Measurements from ENCODE around the gene ASB6. TPM values are rescaled to one million over a fixed set of nuclear protein-coding genes. Genes with fewer than 3 reads are reported as not detected.
A peak's percentile ranks its signal among the peaks of the same experiment; 100 is the strongest.
"Not testable (repeated sequence)": the region's sequence is repeated elsewhere in the genome, so short reads cannot be mapped to it uniquely, and the experiment has no call there.

ASB6 gene
- total RNA-seq, 2 experiments from 2014 or later, result 25.0 to 26.4 TPM

GRCh38 chr9:129664746-129665388 lies 22.9 kb upstream of the ASB6 start:
- Mint-ChIP-seq H3K36me3 (no peaks in the 10 kb centered on the region), H3K4me3 (peak overlapping the region; percentile 66), H3K27me3 (peaks cover 35% of the 10 kb centered on the region), H3K27ac (no peak overlapping the region), H3K4me1 (peaks cover 6% of the 10 kb centered on the region), H3K9me3 (ENCODE audit: low read depth) (no peaks in the 10 kb centered on the region)
- CTCF ChIA-PET, result no interaction called here
- peak; percentile 59 for ATAC-seq
- no peak for DNase-seq

GRCh38 chr9:129662239-129662638 lies 20.3 kb upstream of the ASB6 start:
- H3K4me1 Mint-ChIP-seq; H3K27ac Mint-ChIP-seq; H3K36me3 Mint-ChIP-seq; DNase-seq; H3K9me3 Mint-ChIP-seq (ENCODE audit: low read depth); H3K4me3 Mint-ChIP-seq; ATAC-seq: not testable (repeated sequence)
- CTCF ChIA-PET, result interaction anchor here (1.0 to 1.5 kb wide), 3 partner anchors 20 to 122 kb away, joined by 3 to 5 read pairs (median 4); no protein-coding TSS in a partner anchor
- peaks cover 26% of the 10 kb centered on the region for H3K27me3 Mint-ChIP-seq

- CTCF ChIA-PET, result interaction anchor here (0.8 to 1.4 kb wide), 3 partner anchors 18 to 76 kb away, joined by 3 to 5 read pairs (median 4); no protein-coding TSS in a partner anchor
- DNase-seq, result no peak
- Mint-ChIP-seq H3K27ac (no peak overlapping the region), H3K27me3 (peaks cover 20% of the 10 kb centered on the region), H3K4me3 (no peak overlapping the region), H3K9me3 (ENCODE audit: low read depth) (no peaks in the 10 kb centered on the region), H3K4me1 (peaks cover 5% of the 10 kb centered on the region), H3K36me3 (no peaks in the 10 kb centered on the region)
- ATAC-seq, result no peak
Measured at GRCh38 chr9:129661029-129661428, 19.1 kb upstream of the ASB6 start.

GRCh38 chr9:129656795-129657390 lies 14.9 kb upstream of the ASB6 start:
- no peak overlapping the region for H3K27ac Mint-ChIP-seq
- no peaks in the 10 kb centered on the region for H3K9me3 Mint-ChIP-seq (ENCODE audit: low read depth)
- peaks cover 7% of the 10 kb centered on the region for H3K27me3 Mint-ChIP-seq
- H3K4me3 Mint-ChIP-seq, result no peak overlapping the region
- H3K36me3 Mint-ChIP-seq, result no peaks in the 10 kb centered on the region
- H3K4me1 Mint-ChIP-seq, result no peaks in the 10 kb centered on the region
- ATAC-seq, result peak; percentile 23
- CTCF ChIA-PET, result interaction anchor here (0.8 to 1.1 kb wide), 3 partner anchors 9 to 81 kb away, joined by 3 to 4 read pairs (median 3); no protein-coding TSS in a partner anchor
- DNase-seq, result no peak

GRCh38 chr9:129655696-129656095 lies 13.7 kb upstream of the ASB6 start:
- H3K27ac Mint-ChIP-seq, result no peak overlapping the region
- no peaks in the 10 kb centered on the region for H3K36me3 Mint-ChIP-seq

GRCh38 chr9:129655154-129655553 lies 13.2 kb upstream of the ASB6 start:
- no peak overlapping the region for H3K4me3 Mint-ChIP-seq
- peaks cover 2% of the 10 kb centered on the region for H3K27me3 Mint-ChIP-seq
- peaks cover under 1% of the 10 kb centered on the region for H3K4me1 Mint-ChIP-seq
- H3K36me3 Mint-ChIP-seq, result no peaks in the 10 kb centered on the region
- ATAC-seq, result no peak
- CTCF ChIA-PET, result no interaction called here
- H3K9me3 Mint-ChIP-seq (ENCODE audit: low read depth), result no peaks in the 10 kb centered on the region
- H3K27ac Mint-ChIP-seq, result no peak overlapping the region
- no peak for DNase-seq

More at GRCh38 chr9:129655696-129656095, 13.7 kb upstream of the ASB6 start:
- Mint-ChIP-seq H3K27me3 (peaks cover 4% of the 10 kb centered on the region), H3K4me3 (no peak overlapping the region), H3K4me1 (no peaks in the 10 kb centered on the region), H3K9me3 (ENCODE audit: low read depth) (no peaks in the 10 kb centered on the region)
- CTCF ChIA-PET, result no interaction called here
- DNase-seq (no peak), ATAC-seq (no peak)

GRCh38 chr9:129654554-129655040 lies 12.6 kb upstream of the ASB6 start:
- Mint-ChIP-seq H3K27me3 (peaks cover 2% of the 10 kb centered on the region), H3K4me3 (no peak overlapping the region), H3K36me3 (no peaks in the 10 kb centered on the region), H3K9me3 (ENCODE audit: low read depth) (no peaks in the 10 kb centered on the region), H3K4me1 (peaks cover 2% of the 10 kb centered on the region), H3K27ac (no peak overlapping the region)
- no peak for ATAC-seq
- DNase-seq, result no peak
- CTCF ChIA-PET, result no interaction called here

- peaks cover 2% of the 10 kb centered on the region for H3K4me1 Mint-ChIP-seq
- no peak overlapping the region for H3K27ac Mint-ChIP-seq
- ATAC-seq (no peak), DNase-seq (no peak)
- H3K27me3 Mint-ChIP-seq, result peaks cover 2% of the 10 kb centered on the region
- CTCF ChIA-PET, result no interaction called here
- no peak overlapping the region for H3K4me3 Mint-ChIP-seq
- no peaks in the 10 kb centered on the region for H3K36me3 Mint-ChIP-seq
- H3K9me3 Mint-ChIP-seq (ENCODE audit: low read depth), result no peaks in the 10 kb centered on the region
Measured at GRCh38 chr9:129653823-129654553, 12.0 kb upstream of the ASB6 start.

- no peaks in the 10 kb centered on the region for H3K9me3 Mint-ChIP-seq (ENCODE audit: low read depth)
- peaks cover 2% of the 10 kb centered on the region for H3K27me3 Mint-ChIP-seq
- ATAC-seq (no peak), DNase-seq (no peak)
- no peak overlapping the region for H3K4me3 Mint-ChIP-seq
- CTCF ChIA-PET, result no interaction called here
- peaks cover 2% of the 10 kb centered on the region for H3K4me1 Mint-ChIP-seq
- no peak overlapping the region for H3K27ac Mint-ChIP-seq
- no peaks in the 10 kb centered on the region for H3K36me3 Mint-ChIP-seq
Measured at GRCh38 chr9:129650680-129651235, 8.8 kb upstream of the ASB6 start.

- CTCF ChIA-PET, result no interaction called here
Measured at GRCh38 chr9:129649726-129650679, 8.1 kb upstream of the ASB6 start.

GRCh38 chr9:129648764-129649115 lies 6.8 kb upstream of the ASB6 start:
- H3K4me1 Mint-ChIP-seq, result peaks cover 2% of the 10 kb centered on the region
- DNase-seq, result no peak

More at GRCh38 chr9:129649726-129650679, 8.1 kb upstream of the ASB6 start:
- no peak for ATAC-seq
- H3K4me1 Mint-ChIP-seq, result peaks cover 2% of the 10 kb centered on the region
- no peaks in the 10 kb centered on the region for H3K9me3 Mint-ChIP-seq (ENCODE audit: low read depth)
- no peak overlapping the region for H3K27ac Mint-ChIP-seq
- no peak for DNase-seq
- no peaks in the 10 kb centered on the region for H3K36me3 Mint-ChIP-seq
- peaks cover 2% of the 10 kb centered on the region for H3K27me3 Mint-ChIP-seq
- H3K4me3 Mint-ChIP-seq, result no peak overlapping the region

GRCh38 chr9:129648092-129648763 lies 6.3 kb upstream of the ASB6 start:
- no peak overlapping the region for H3K4me3 Mint-ChIP-seq
- CTCF ChIA-PET, result no interaction called here
- no peak overlapping the region for H3K27ac Mint-ChIP-seq
- ATAC-seq (no peak), DNase-seq (no peak)
- H3K36me3 Mint-ChIP-seq, result no peaks in the 10 kb centered on the region
- H3K27me3 Mint-ChIP-seq, result no peaks in the 10 kb centered on the region
- peaks cover 2% of the 10 kb centered on the region for H3K4me1 Mint-ChIP-seq
- H3K9me3 Mint-ChIP-seq (ENCODE audit: low read depth), result no peaks in the 10 kb centered on the region

More at GRCh38 chr9:129648764-129649115, 6.8 kb upstream of the ASB6 start:
- no peaks in the 10 kb centered on the region for H3K9me3 Mint-ChIP-seq (ENCODE audit: low read depth)
- no peak overlapping the region for H3K4me3 Mint-ChIP-seq
- no peak overlapping the region for H3K27ac Mint-ChIP-seq
- CTCF ChIA-PET, result no interaction called here
- H3K36me3 Mint-ChIP-seq, result no peaks in the 10 kb centered on the region
- peaks cover 2% of the 10 kb centered on the region for H3K27me3 Mint-ChIP-seq
- ATAC-seq, result no peak

All from activated CD8-positive, alpha-beta memory T cell treated with anti-CD3 and anti-CD28 coated beads, Interleukin-2, amount 10 ng/mL, durations not matched to agents 7 days and 5 days (primary cell).